ENCODE measurements around the gene DDX39B.

Gene DDX39B

DNA sequence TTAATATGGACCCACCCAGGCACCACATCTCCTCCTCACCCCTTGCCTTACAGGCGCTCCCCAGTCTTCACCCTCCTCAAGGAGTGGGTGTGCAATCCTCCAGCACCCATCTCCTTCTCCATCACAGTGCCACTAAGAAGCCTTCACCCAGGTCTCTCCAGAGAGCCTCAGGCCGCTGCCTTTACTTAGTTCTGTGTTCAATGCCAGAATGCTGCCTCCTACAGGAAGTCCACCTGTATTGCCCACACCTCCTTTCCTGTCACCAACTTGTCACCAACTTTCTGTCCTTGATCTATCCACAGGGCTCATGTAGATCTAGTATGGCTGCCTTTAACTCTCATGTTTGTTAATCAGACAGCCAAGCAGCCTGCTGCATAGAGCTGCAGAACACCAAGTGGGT is 43.7 kb upstream of the DDX39B start:
- H3K9ac ChIP-seq (ENCODE audit: low read length): no peak overlapping the region; the same call in 1 of the 2 replicates
- H4K20me1 ChIP-seq (ENCODE audit: insufficient read depth, low read length): no peaks in the 10 kb centered on the region
- H3K36me3 ChIP-seq (ENCODE audit: insufficient read depth, low read length): no peaks in the 10 kb centered on the region
- TF ChIP-seq CTCF (IDR thresholded peaks at IDR 0.05; ENCODE audit: low read length) (peak; percentile 81), EZH2 (IDR thresholded peaks at IDR 0.05; ENCODE audit: borderline replicate concordance, low read length) (no peak)
- H3K27ac ChIP-seq (ENCODE audit: low read depth, low read length, poor library complexity, severe bottlenecking): peak overlapping the region; percentile 96
- H3K79me2 ChIP-seq (ENCODE audit: insufficient read depth, low read length): no peaks in the 10 kb centered on the region
- no peak overlapping the region for H3K4me2 ChIP-seq (ENCODE audit: low read length)
- H3K27me3 ChIP-seq (ENCODE audit: insufficient read depth, low read length): no peaks in the 10 kb centered on the region
- no peak overlapping the region for H2AFZ ChIP-seq (ENCODE audit: low read length)
- H3K9me2 ChIP-seq (ENCODE audit: low read depth, low read length): no peaks in the 10 kb centered on the region
- H3K4me1 ChIP-seq (ENCODE audit: insufficient read depth, low read length, severe bottlenecking): peaks cover 50% of the 10 kb centered on the region
- no peaks in the 10 kb centered on the region for H3K9me3 ChIP-seq (ENCODE audit: low read length)
- H3K4me3 ChIP-seq (ENCODE audit: low read depth, low read length, poor library complexity, severe bottlenecking): no peak overlapping the region
- H3F3A ChIP-seq (ENCODE audit: insufficient read depth, low read length): no peaks in the 10 kb centered on the region

DNA sequence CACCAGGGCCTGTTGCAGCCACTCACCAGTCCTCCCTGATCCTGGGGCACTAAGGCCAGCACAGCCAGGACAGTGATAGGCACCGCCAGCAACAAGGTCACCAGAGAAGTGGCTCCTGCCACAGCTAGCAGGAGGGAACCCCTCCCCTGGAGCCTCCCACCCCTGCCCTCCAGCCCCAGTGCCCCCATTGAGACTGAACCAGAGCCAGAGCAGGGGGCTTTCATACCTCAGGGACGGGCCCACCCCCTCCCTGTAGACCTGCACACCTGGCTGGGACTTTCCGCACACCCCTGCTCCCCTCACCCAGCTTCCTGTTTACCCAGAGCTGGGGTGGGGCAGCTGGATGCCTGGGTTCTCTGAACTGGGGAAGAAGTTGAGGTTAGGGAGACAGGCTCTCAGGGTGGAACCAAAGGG is 40.4 kb upstream of the DDX39B start, which contains the start of gene LTB:
TSS of gene LTB (minus strand) at position 195 of the 414 bp plus-strand sequence. CDS start at position 188, 7 bp downstream.
- Histone ChIP-seq H2AFZ (ENCODE audit: low read length) (no peak within 1 kb of the TSS), H3K4me2 (ENCODE audit: low read length) (peak within 1 kb of the TSS; percentile 88), H4K20me1 (ENCODE audit: insufficient read depth, low read length) (no peaks in the 10 kb centered on the region), H3K4me3 (ENCODE audit: low read depth, low read length, poor library complexity, severe bottlenecking) (peak within 1 kb of the TSS; percentile 92), H3K27me3 (ENCODE audit: insufficient read depth, low read length) (no peaks in the 10 kb centered on the region), H3K36me3 (ENCODE audit: insufficient read depth, low read length) (no peaks in the 10 kb centered on the region), H3K27ac (ENCODE audit: low read depth, low read length, poor library complexity, severe bottlenecking) (peak within 1 kb of the TSS; percentile 96), H3K9me3 (ENCODE audit: low read length) (no peaks in the 10 kb centered on the region), H3K4me1 (ENCODE audit: insufficient read depth, low read length, severe bottlenecking) (peaks cover 59% of the 10 kb centered on the region), H3K79me2 (ENCODE audit: insufficient read depth, low read length) (no peaks in the 10 kb centered on the region), H3K9ac (ENCODE audit: low read length) (peak within 1 kb of the TSS; percentile 88), H3F3A (ENCODE audit: insufficient read depth, low read length) (no peaks in the 10 kb centered on the region), H3K9me2 (ENCODE audit: low read depth, low read length) (no peaks in the 10 kb centered on the region)
- no peak for TF ChIP-seq EZH2 (IDR thresholded peaks at IDR 0.05; ENCODE audit: borderline replicate concordance, low read length)
- 0 out of 2 replicates have a peak, but pooled peaks have one; percentile 4 for TF ChIP-seq CTCF (IDR thresholded peaks at IDR 0.05; ENCODE audit: low read length)

- Histone ChIP-seq H3K4me1 (ENCODE audit: insufficient read depth, low read length, severe bottlenecking) (peaks cover 62% of the 10 kb centered on the region), H3K9me3 (ENCODE audit: low read length) (no peaks in the 10 kb centered on the region), H3K4me2 (ENCODE audit: low read length) (peak overlapping the region; percentile 88)
Measured at GRCh38 chr6:31581434-31582229, 39.8 kb upstream of the DDX39B start.

More at GRCh38 chr6:31581434-31582229, 39.8 kb upstream of the DDX39B start:
- H3F3A ChIP-seq (ENCODE audit: insufficient read depth, low read length): no peaks in the 10 kb centered on the region
- H3K27me3 ChIP-seq (ENCODE audit: insufficient read depth, low read length): no peaks in the 10 kb centered on the region
- H3K27ac ChIP-seq (ENCODE audit: low read depth, low read length, poor library complexity, severe bottlenecking): peak overlapping the region; percentile 96
- peak overlapping the region; percentile 92 for H3K4me3 ChIP-seq (ENCODE audit: low read depth, low read length, poor library complexity, severe bottlenecking)
- TF ChIP-seq CTCF (IDR thresholded peaks at IDR 0.05; ENCODE audit: low read length) (no peak), EZH2 (IDR thresholded peaks at IDR 0.05; ENCODE audit: borderline replicate concordance, low read length) (no peak)
- no peaks in the 10 kb centered on the region for H3K9me2 ChIP-seq (ENCODE audit: low read depth, low read length)
- no peaks in the 10 kb centered on the region for H3K79me2 ChIP-seq (ENCODE audit: insufficient read depth, low read length)
- no peaks in the 10 kb centered on the region for H4K20me1 ChIP-seq (ENCODE audit: insufficient read depth, low read length)
- H3K36me3 ChIP-seq (ENCODE audit: insufficient read depth, low read length): no peaks in the 10 kb centered on the region
- no peak overlapping the region for H2AFZ ChIP-seq (ENCODE audit: low read length)
- H3K9ac ChIP-seq (ENCODE audit: low read length): peak overlapping the region; percentile 88
